K562 (cell line): ENCODE data around the gene CHST13. TPM values are rescaled to one million over a fixed set of nuclear protein-coding genes. Genes with fewer than 3 reads are reported as not detected.
A peak's percentile ranks its signal among the peaks of the same experiment; 100 is the strongest.

ENCODE experiments used
- ATAC-seq: fragments of 200-7000 bp; cut with Tn5 transposase; 3 replicates; pipeline ENCODE4 v1.9.1; 2020; ENCODE audit warnings: moderate library complexity
- BruUV-seq: library from RNA; stranded (reverse); fragments of 400-500 nt; replicated peaks from 2 replicates; lab custom pipeline; 2021; lab: Mats Ljungman, UMichigan
- CTCF ChIA-PET: fragments of 300-600 bp; formaldehyde crosslinking; extraction: SDS; loops from one replicate; lab custom pipeline; 2021; ENCODE audit warnings: low intra/inter-chr PET ratio; lab: Yijun Ruan, JAX
- POLR2A ChIA-PET: fragments of 300-600, 350-650 bp; sonication (Branson Sonifier 250); formaldehyde crosslinking; extraction: SDS; loops from one replicate; lab custom pipeline; 2021; ENCODE audit warnings: antibody characterized with exemption, inconsistent platforms; lab: Yijun Ruan, JAX
- DNase-seq, 4 experiments: peaks; one replicate each; pipeline versions ENCODE4 v3.0.0 to v3.0.0-alpha.2; 2011 to 2018; ENCODE audit warnings: low spot score in 3 of 4, mixed read lengths in 3 of 4; ENCODE audit errors: extremely low read depth in 1 of 4
- FAIRE-seq: peaks from 2 replicates; lab custom pipeline; 2011; peaks lifted over from hg19 to GRCh38; lab: Jason Lieb, UNC
- H2AFZ ChIP-seq: 2 replicates; pipeline ENCODE4 v1.6.0; 2011; ENCODE audit warnings: low read depth, low read length, control low read depth, inconsistent platforms
- H3K27ac ChIP-seq: fragments of 200-600 bp; 3 replicates; pipeline ENCODE4 v1.8.0; 2011; ENCODE audit warnings: low read depth, mild to moderate bottlenecking, control low read depth, inconsistent platforms, low read length, moderate library complexity, mixed read lengths; ENCODE audit errors: extremely low read depth
- H3K27me3 ChIP-seq, 2 experiments: fragments of 300-600 bp in 1 of 2; 2 replicates in 1 of 2; 3 replicates in 1 of 2; pipeline versions ENCODE4 v1.6.0 to v1.8.0; 2011; ENCODE audit warnings: inconsistent platforms in 2 of 2, low read length in 2 of 2, mild to moderate bottlenecking in 1 of 2, mixed read lengths in 1 of 2, moderate library complexity in 1 of 2; ENCODE audit not compliant: control insufficient read depth in 2 of 2, insufficient read depth in 2 of 2
- H3K36me3 ChIP-seq: fragments of 300-600 bp; 3 replicates; pipeline ENCODE4 v1.8.0; 2011; ENCODE audit warnings: mild to moderate bottlenecking, low read length, inconsistent platforms; ENCODE audit not compliant: control insufficient read depth, insufficient read depth
- H3K4me1 ChIP-seq, 2 experiments: fragments of 200-600 bp in 1 of 2; replicated peaks in 1 of 2; 2 replicates in 1 of 2; 3 replicates in 1 of 2; pipeline versions ENCODE4 v1.5.1 to v1.8.0; 2011; ENCODE audit warnings: inconsistent platforms in 2 of 2, low read length in 2 of 2, mild to moderate bottlenecking in 1 of 2, mixed read lengths in 1 of 2, moderate library complexity in 1 of 2; ENCODE audit not compliant: control insufficient read depth in 2 of 2, insufficient read depth in 2 of 2
- H3K4me2 ChIP-seq: 2 replicates; pipeline ENCODE4 v1.6.1; 2011; ENCODE audit warnings: low read length, control low read depth, inconsistent platforms, mixed read lengths; ENCODE audit not compliant: insufficient read depth
- H3K4me3 ChIP-seq: fragments of 200-600 bp; sonication (generic), shearing (Covaris generic); 2 replicates; pipeline ENCODE4 v1.5.1; 2016; ENCODE audit warnings: control low read depth, inconsistent platforms
- H3K79me2 ChIP-seq: fragments of 200-600 bp; 3 replicates; pipeline ENCODE4 v1.8.0; 2011; ENCODE audit warnings: low read length, inconsistent platforms; ENCODE audit not compliant: control insufficient read depth, insufficient read depth
- H3K9ac ChIP-seq, 2 experiments: 2 replicates each; pipeline versions ENCODE4 v1.6.0 to v1.6.1; 2011; ENCODE audit warnings: low read depth in 2 of 2, low read length in 2 of 2, control low read depth in 1 of 2, inconsistent platforms in 1 of 2, mild to moderate bottlenecking in 1 of 2, mixed read lengths in 1 of 2; ENCODE audit not compliant: insufficient read depth in 1 of 2
- H3K9me1 ChIP-seq: one replicate; pipeline ENCODE4 v1.6.0; 2011; ENCODE audit warnings: inconsistent platforms, mild to moderate bottlenecking, low read length, moderate library complexity; ENCODE audit not compliant: control insufficient read depth, insufficient read depth
- H3K9me3 ChIP-seq: replicated peaks from 2 replicates; pipeline ENCODE4 v1.5.1; 2011; ENCODE audit warnings: low read depth, low read length, inconsistent platforms; ENCODE audit not compliant: control insufficient read depth, insufficient read depth
- H4K20me1 ChIP-seq: replicated peaks from 2 replicates; pipeline ENCODE4 v1.6.1; 2011; ENCODE audit warnings: low read length, inconsistent platforms, mixed read lengths; ENCODE audit not compliant: control insufficient read depth, insufficient read depth
- BRD4 ChIP-seq: fragments of 200-600 bp; sonication (generic); IDR thresholded peaks from 2 replicates; pipeline ENCODE4 v1.6.1; 2017; ENCODE audit warnings: inconsistent platforms
- ELF4 ChIP-seq: fragments of 450-650 bp; formaldehyde crosslinking; IDR thresholded peaks from 2 replicates; pipeline ENCODE4 v1.4.0; 2022; ENCODE audit warnings: missing genetic modification characterization
- FOXK1 ChIP-seq: sonication (generic); formaldehyde crosslinking; IDR thresholded peaks from 2 replicates; pipeline ENCODE4 v1.8.0; 2022; ENCODE audit warnings: missing genetic modification reagents, mild to moderate bottlenecking, borderline replicate concordance
- NFIC ChIP-seq: fragments of 450-650 bp; IDR thresholded peaks from 2 replicates; pipeline ENCODE4 v1.6.1; 2017; ENCODE audit warnings: mild to moderate bottlenecking, inconsistent platforms
- ZKSCAN3 ChIP-seq: fragments of 250-450 bp; sonication (Bioruptor Pico); IDR thresholded peaks from 2 replicates; pipeline ENCODE4 v1.4.0; 2020
- ZNF780A ChIP-seq: fragments of 250-450 bp; sonication (Bioruptor Pico); IDR thresholded peaks from 2 replicates; pipeline ENCODE4 v1.5.0; 2021; ENCODE audit warnings: mild to moderate bottlenecking
- WGBS: fragments of 100-300 bp; shearing (Covaris generic); methylation state at CpG from one replicate; pipeline ENCODE4 v1.1.6; 2016; ENCODE audit warnings: low coverage, mixed read lengths; ENCODE audit not compliant: insufficient coverage; ENCODE audit errors: missing lambda C conversion rate; 5-methylcytosine and 5-hydroxymethylcytosine counted together
- in situ Hi-C: fragments of 300-500 bp; cut with MboI; formaldehyde crosslinking; loops from 4 replicates; pipeline ENCODE4 v1.15.0; 2018; ENCODE audit warnings: inconsistent platforms, mixed read lengths
- intact Hi-C: fragments of 100-400 bp; cut with micrococcal nuclease; formaldehyde crosslinking; loops from 2 replicates; pipeline ENCODE4 v1.14.2; 2022
- polyA plus RNA-seq, 8 experiments: library from polyadenylated mRNA; depleted of rRNA in 4 of 8; stranded (reverse) in 5 of 8; unstranded in 3 of 8; fragments of >200 nt; fragmentation: Nextera tagmentation in 2 of 8; fragmentation: Illumina TruSeq in 1 of 8; extraction: Ambion mirVana in 2 of 8; extraction: Trizol in 1 of 8; gene quantifications; 2 replicates each; pipeline versions ENCODE4 v1.2.1 to v1.2.3, GENCODE V29; 2011 to 2014; ENCODE audit warnings: inconsistent platforms in 1 of 8, missing spikeins in 1 of 8
- total RNA-seq, 7 experiments: library from RNA; depleted of rRNA in 6 of 7; stranded (reverse); fragments of >200 nt in 6 of 7; fragmentation: Illumina TruSeq in 2 of 7; extraction: Trizol in 2 of 7; gene quantifications; 2 replicates each; pipeline versions ENCODE4 v1.2.1 to v1.2.3, GENCODE V29; 2011 to 2021; ENCODE audit warnings: low replicate concordance in 1 of 7
- TF ChIP-seq, protein P1 (sequence below), 3 experiments: IDR thresholded peaks in 2 of 3; conservative IDR thresholded peaks in 1 of 3; 2 replicates each; pipeline ENCODE4 v1.5.1; 2011 to 2012; ENCODE audit warnings: low read length in 3 of 3, mild to moderate bottlenecking in 3 of 3, control low read depth in 2 of 3, improper control_type of control experiment in 1 of 3, inconsistent platforms in 1 of 3, low read depth in 1 of 3, mixed read lengths in 1 of 3, moderate library complexity in 1 of 3; ENCODE audit not compliant: insufficient read depth in 2 of 3
- TF ChIP-seq, protein P2 (sequence below): fragments of 250-450 bp; sonication (Bioruptor Pico); IDR thresholded peaks from 2 replicates; pipeline ENCODE4 v1.4.0; 2020
- TF ChIP-seq, protein P3 (sequence below): fragments of 450-650 bp; IDR thresholded peaks from 2 replicates; pipeline ENCODE4 v1.6.1; 2016; ENCODE audit warnings: antibody characterized with exemption

The CHST13 gene
- total and polyA plus RNA-seq, 9 of the 15 experiments (the other 6 are each of a cell fraction or from before 2014, with no cell fraction given), result not detected

DNA sequence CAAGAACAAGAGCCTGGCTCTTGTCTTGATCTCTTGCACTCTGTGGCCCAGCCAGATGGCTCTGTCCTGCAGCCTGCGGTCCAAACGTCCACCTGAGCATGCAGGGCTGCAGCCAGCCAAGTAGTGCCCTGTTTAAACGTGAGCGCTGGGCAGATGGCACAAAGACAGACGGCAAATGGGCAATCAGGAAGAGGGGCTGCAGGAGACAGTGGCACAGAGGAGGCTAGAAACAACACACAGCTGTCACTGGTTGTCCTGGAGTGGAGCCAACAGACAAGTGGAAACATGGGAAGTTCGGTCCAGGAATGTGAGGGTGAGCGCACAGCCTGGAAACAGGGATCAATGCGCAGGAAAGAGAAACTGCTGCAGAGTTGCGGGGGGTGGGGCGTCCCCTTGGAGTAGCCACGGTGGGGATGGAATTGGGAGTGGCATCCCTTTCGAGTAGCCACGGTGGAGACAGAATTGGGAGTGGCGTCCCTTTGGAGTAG is 37.6 kb upstream of the CHST13 start:
- Histone ChIP-seq H3K36me3 (no peaks in the 10 kb centered on the region), H3K4me2 (no peak overlapping the region), H3K4me3 (no peak overlapping the region), H3K4me1 (no peaks in the 10 kb centered on the region; a peak in 2 of 5 replicates), H3K9me1 (no peaks in the 10 kb centered on the region), H4K20me1 (no peaks in the 10 kb centered on the region), H3K9ac (no peak overlapping the region), H3K9me3 (no peaks in the 10 kb centered on the region), H3K79me2 (no peaks in the 10 kb centered on the region), H3K27ac (no peak overlapping the region), H2AFZ (no peak overlapping the region), H3K27me3 (peaks cover 10 to 45% of the 10 kb centered on the region in 2 experiments; a peak in 4 of 5 replicates)
- 0 out of 2 replicates have a peak, but pooled peaks have one; percentile 12 for TF ChIP-seq NFIC
- no peak for TF ChIP-seq FOXK1 (CRISPR knock-in tag)
- no peak for ATAC-seq
- WGBS, result 50% methylated on average over 13 of the region's 14 CpGs
- no peak for FAIRE-seq
- in situ Hi-C loops (no loop called here), intact Hi-C loops (no loop called here)
- POLR2A ChIA-PET, result no interaction called here
- DNase-seq, result no peak
- BruUV-seq, result no TSS peak
- CTCF ChIA-PET, result no interaction called here

DNA sequence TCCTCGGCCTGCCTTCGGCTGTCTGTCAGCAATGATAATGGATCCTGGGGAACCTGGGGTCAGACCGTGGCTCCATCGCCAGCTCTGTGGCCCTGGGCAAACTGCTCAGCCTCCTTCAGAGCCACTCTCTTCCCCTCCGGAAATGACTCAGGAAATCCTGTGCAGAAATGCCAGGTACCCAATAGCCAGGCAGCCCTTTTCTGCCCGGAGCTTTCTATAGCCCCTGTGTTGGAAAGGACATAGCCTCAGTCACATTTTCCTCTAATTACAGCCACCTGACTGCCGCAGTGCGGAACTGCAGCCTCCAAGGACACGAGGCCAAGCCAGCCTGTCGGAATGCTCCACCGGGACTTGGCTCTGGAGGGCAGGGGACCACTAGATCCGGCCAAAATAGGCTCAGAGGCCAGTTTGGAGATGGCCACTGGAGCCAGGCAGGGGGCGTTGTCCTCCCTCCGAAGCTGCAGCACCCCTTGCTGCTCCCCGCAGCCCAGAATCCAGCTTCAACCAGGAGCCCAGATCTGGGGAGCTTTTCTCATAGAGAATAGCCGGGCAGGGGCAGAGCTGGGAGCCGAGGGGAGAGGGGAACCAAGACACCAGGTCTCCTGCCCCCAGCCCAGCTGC is 36.7 kb upstream of the CHST13 start:
- no peaks in the 10 kb centered on the region for H3K9me1 ChIP-seq
- ChIA-PET POLR2A (interaction anchor here (0.7 kb wide), 2 partner anchors 11 to 843 kb away, joined by 3 read pairs; no protein-coding TSS in a partner anchor), CTCF (no interaction called here)
- no peaks in the 10 kb centered on the region for H4K20me1 ChIP-seq
- peak; percentile 63 for ATAC-seq
- intact Hi-C loops, result no loop called here
- in situ Hi-C loops, result no loop called here
- H3K79me2 ChIP-seq, result no peaks in the 10 kb centered on the region
- BruUV-seq, result no TSS peak
- no peak overlapping the region for H3K4me3 ChIP-seq
- no peak overlapping the region for H3K9ac ChIP-seq
- no peak overlapping the region for H2AFZ ChIP-seq
- peak; percentile 14 to 23 (median 16) for DNase-seq
- H3K4me1 ChIP-seq, result no peaks in the 10 kb centered on the region; a peak in 1 of 5 replicates
- no peak overlapping the region for H3K4me2 ChIP-seq
- FAIRE-seq, result no peak
- peaks cover 10 to 43% of the 10 kb centered on the region in 2 experiments; a peak in 4 of 5 replicates for H3K27me3 ChIP-seq
- H3K36me3 ChIP-seq, result no peaks in the 10 kb centered on the region
- 10% methylated on average over 9 of the region's 17 CpGs for WGBS
- H3K27ac ChIP-seq, result no peak overlapping the region
- H3K9me3 ChIP-seq, result no peaks in the 10 kb centered on the region
- TF ChIP-seq BRD4, result no peak
- TF ChIP-seq, protein P1, sequence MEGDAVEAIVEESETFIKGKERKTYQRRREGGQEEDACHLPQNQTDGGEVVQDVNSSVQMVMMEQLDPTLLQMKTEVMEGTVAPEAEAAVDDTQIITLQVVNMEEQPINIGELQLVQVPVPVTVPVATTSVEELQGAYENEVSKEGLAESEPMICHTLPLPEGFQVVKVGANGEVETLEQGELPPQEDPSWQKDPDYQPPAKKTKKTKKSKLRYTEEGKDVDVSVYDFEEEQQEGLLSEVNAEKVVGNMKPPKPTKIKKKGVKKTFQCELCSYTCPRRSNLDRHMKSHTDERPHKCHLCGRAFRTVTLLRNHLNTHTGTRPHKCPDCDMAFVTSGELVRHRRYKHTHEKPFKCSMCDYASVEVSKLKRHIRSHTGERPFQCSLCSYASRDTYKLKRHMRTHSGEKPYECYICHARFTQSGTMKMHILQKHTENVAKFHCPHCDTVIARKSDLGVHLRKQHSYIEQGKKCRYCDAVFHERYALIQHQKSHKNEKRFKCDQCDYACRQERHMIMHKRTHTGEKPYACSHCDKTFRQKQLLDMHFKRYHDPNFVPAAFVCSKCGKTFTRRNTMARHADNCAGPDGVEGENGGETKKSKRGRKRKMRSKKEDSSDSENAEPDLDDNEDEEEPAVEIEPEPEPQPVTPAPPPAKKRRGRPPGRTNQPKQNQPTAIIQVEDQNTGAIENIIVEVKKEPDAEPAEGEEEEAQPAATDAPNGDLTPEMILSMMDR (IDR thresholded peaks at IDR 0.05 in 2 of 3, conservative IDR thresholded peaks at IDR 0.05 in 1 of 3; ENCODE audit: insufficient read depth in 2 of 3, low read depth in 1 of 3, low read length in 3 of 3), result 0 out of 6 replicates have a peak, but pooled peaks have one; percentile 12 to 18 (median 14)
- TF ChIP-seq, protein P2, sequence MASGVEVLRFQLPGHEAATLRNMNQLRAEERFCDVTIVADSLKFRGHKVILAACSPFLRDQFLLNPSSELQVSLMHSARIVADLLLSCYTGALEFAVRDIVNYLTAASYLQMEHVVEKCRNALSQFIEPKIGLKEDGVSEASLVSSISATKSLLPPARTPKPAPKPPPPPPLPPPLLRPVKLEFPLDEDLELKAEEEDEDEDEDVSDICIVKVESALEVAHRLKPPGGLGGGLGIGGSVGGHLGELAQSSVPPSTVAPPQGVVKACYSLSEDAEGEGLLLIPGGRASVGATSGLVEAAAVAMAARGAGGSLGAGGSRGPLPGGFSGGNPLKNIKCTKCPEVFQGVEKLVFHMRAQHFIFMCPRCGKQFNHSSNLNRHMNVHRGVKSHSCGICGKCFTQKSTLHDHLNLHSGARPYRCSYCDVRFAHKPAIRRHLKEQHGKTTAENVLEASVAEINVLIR, result no peak
- TF ChIP-seq ZKSCAN3 (CRISPR knock-in tag), result no peak
- no peak for TF ChIP-seq ELF4 (CRISPR knock-in tag)
- TF ChIP-seq, protein P3, sequence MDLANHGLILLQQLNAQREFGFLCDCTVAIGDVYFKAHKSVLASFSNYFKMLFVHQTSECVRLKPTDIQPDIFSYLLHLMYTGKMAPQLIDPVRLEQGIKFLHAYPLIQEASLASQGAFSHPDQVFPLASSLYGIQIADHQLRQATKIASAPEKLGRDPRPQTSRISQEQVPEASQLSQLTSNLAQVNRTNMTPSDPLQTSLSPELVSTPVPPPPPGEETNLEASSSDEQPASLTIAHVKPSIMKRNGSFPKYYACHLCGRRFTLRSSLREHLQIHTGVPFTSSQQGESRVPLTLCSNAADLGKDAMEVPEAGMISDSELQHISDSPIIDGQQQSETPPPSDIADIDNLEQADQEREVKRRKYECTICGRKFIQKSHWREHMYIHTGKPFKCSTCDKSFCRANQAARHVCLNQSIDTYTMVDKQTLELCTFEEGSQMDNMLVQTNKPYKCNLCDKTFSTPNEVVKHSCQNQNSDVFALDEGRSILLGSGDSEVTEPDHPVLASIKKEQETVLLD, result no peak
- TF ChIP-seq ZNF780A (CRISPR knock-in tag), result no peak
